Adipose tissue (tissue), 3 donors: ENCODE results near the gene PHYHIPL. TPM values are rescaled to one million over a fixed set of nuclear protein-coding genes. Genes with fewer than 3 reads are reported as not detected.

ENCODE experiments used
- H3K27ac ChIP-seq: one replicate; pipeline ENCODE4 v1.5.1; 2013; ENCODE audit warnings: low read depth, low read length
- WGBS, 3 donors: extraction: QIAGEN DNeasy Blood & Tissue Kit; methylation state at CpG; one replicate each; pipeline ENCODE4 v1.1.7; 2013; 5-methylcytosine and 5-hydroxymethylcytosine counted together
- polyA plus RNA-seq, 3 donors: library from polyadenylated mRNA; stranded (reverse); fragments of 200-250 nt; gene quantifications; one replicate each; pipeline ENCODE4 v1.2.3, GENCODE V29; 2013
- donor health status: healthy with polysubstance abuse.
- donor health status: Bipolar disorder and iron deficiency.
- donor health status: healthy.

Gene PHYHIPL
- 1 to 10 TPM in 1 of 3 donors, under 1 TPM in 2; 0.06 to 2.3 (median 0.11) TPM for polyA plus RNA-seq

GRCh38 chr10:59176241-59177030 is at the start of gene PHYHIPL:
Gene PHYHIPL (plus strand): TSS chr10:59176643. CDS start chr10:59176854, 211 bp downstream.
- no peak within 1 kb of the TSS for H3K27ac ChIP-seq
- WGBS, 3 donors, result 1 to 4% (median 1%) methylated on average over 48 to 89 of the region's 90 CpGs

- no peak overlapping the region for H3K27ac ChIP-seq
- WGBS, 3 donors, result 61 to 82% (median 80%) methylated on average over 3 of the region's 3 CpGs
Observed at GRCh38 chr10:59126991-59127390, 49.5 kb upstream of the PHYHIPL start.

GRCh38 chr10:59127991-59128390 is 48.5 kb upstream of the PHYHIPL start:
- no peak overlapping the region for H3K27ac ChIP-seq
- 81 to 89% (median 88%) methylated on average over 1 of the region's 1 CpG for WGBS, 3 donors

GRCh38 chr10:59129867-59130266 is 46.6 kb upstream of the PHYHIPL start:
- no peak overlapping the region for H3K27ac ChIP-seq

GRCh38 chr10:59131666-59132065 is 44.8 kb upstream of the PHYHIPL start:
- H3K27ac ChIP-seq, result no peak overlapping the region
- WGBS, 3 donors, result 13 to 67% (median 25%) methylated on average over 1 of the region's 1 CpG

GRCh38 chr10:59133841-59134593 is 42.4 kb upstream of the PHYHIPL start:
- H3K27ac ChIP-seq, result no peak overlapping the region
- WGBS, 3 donors, result 16 to 30% (median 28%) methylated on average over 1 of the region's 1 CpG

GRCh38 chr10:59134785-59135184 is 41.7 kb upstream of the PHYHIPL start:
- 55 to 81% (median 75%) methylated on average over 3 of the region's 3 CpGs for WGBS, 3 donors
- H3K27ac ChIP-seq, result no peak overlapping the region

GRCh38 chr10:59135275-59135674 is 41.2 kb upstream of the PHYHIPL start:
- H3K27ac ChIP-seq, result no peak overlapping the region
- 54 to 67% (median 59%) methylated on average over 3 of the region's 3 CpGs for WGBS, 3 donors

- WGBS, 3 donors, result 91 to 95% (median 92%) methylated on average over 23 of the region's 23 CpGs
- H3K27ac ChIP-seq, result no peak overlapping the region
Observed at GRCh38 chr10:59138052-59138451, 38.4 kb upstream of the PHYHIPL start.

- WGBS, 3 donors, result 53 to 74% (median 59%) methylated on average over 1 of the region's 1 CpG
- no peak overlapping the region for H3K27ac ChIP-seq
Observed at GRCh38 chr10:59143544-59143943, 32.9 kb upstream of the PHYHIPL start.

- 30 to 63% (median 56%) methylated on average over 2 of the region's 2 CpGs for whole genome bisulfite sequencing, 3 donors
- H3K27ac ChIP-seq, result no peak overlapping the region
Observed at GRCh38 chr10:59148701-59149100, 27.7 kb upstream of the PHYHIPL start.

- H3K27ac ChIP-seq, result no peak overlapping the region
- 91 to 100% (median 100%) methylated on average over 2 of the region's 2 CpGs for WGBS, 3 donors
Observed at GRCh38 chr10:59155556-59155955, 20.9 kb upstream of the PHYHIPL start.

GRCh38 chr10:59167512-59167911 is 8.9 kb upstream of the PHYHIPL start:
- no peak overlapping the region for H3K27ac ChIP-seq
- WGBS, 3 donors, result 87 to 95% (median 95%) methylated on average over 2 of the region's 2 CpGs

GRCh38 chr10:59172567-59172966 is 3.9 kb upstream of the PHYHIPL start:
- H3K27ac ChIP-seq, result no peak overlapping the region
- WGBS, 3 donors, result 88 to 94% (median 91%) methylated on average over 5 of the region's 5 CpGs

GRCh38 chr10:59173414-59173813 is 3.0 kb upstream of the PHYHIPL start:
- H3K27ac ChIP-seq, result no peak overlapping the region

- no peak overlapping the region for H3K27ac ChIP-seq
- WGBS, 3 donors, result 3 to 12% (median 10%) methylated on average over 26 of the region's 26 CpGs
Observed at GRCh38 chr10:59175538-59176240, 754 bp upstream of the PHYHIPL start.

- H3K27ac ChIP-seq, result no peak overlapping the region
- 3 to 9% (median 8%) methylated on average over 41 of the region's 41 CpGs for WGBS, 3 donors
Observed at GRCh38 chr10:59177031-59177797, 771 bp downstream of the PHYHIPL start.

- WGBS, 3 donors, result 31 to 85% (median 77%) methylated on average over 5 of the region's 5 CpGs
- no peak overlapping the region for H3K27ac ChIP-seq
Observed at GRCh38 chr10:59177836-59178235, 1.4 kb downstream of the PHYHIPL start.
